8988T (cell line): Measurements from ENCODE around the gene RASL11B.
"Not testable (repeated sequence)": the region's sequence is repeated elsewhere in the genome, so short reads cannot be mapped to it uniquely, and the experiment has no call there.

ENCODE experiments used
- DNase-seq: peaks from one replicate; pipeline ENCODE4 v3.0.0; 2011

RASL11B gene, protein sequence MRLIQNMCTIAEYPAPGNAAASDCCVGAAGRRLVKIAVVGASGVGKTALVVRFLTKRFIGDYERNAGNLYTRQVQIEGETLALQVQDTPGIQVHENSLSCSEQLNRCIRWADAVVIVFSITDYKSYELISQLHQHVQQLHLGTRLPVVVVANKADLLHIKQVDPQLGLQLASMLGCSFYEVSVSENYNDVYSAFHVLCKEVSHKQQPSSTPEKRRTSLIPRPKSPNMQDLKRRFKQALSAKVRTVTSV

DNA sequence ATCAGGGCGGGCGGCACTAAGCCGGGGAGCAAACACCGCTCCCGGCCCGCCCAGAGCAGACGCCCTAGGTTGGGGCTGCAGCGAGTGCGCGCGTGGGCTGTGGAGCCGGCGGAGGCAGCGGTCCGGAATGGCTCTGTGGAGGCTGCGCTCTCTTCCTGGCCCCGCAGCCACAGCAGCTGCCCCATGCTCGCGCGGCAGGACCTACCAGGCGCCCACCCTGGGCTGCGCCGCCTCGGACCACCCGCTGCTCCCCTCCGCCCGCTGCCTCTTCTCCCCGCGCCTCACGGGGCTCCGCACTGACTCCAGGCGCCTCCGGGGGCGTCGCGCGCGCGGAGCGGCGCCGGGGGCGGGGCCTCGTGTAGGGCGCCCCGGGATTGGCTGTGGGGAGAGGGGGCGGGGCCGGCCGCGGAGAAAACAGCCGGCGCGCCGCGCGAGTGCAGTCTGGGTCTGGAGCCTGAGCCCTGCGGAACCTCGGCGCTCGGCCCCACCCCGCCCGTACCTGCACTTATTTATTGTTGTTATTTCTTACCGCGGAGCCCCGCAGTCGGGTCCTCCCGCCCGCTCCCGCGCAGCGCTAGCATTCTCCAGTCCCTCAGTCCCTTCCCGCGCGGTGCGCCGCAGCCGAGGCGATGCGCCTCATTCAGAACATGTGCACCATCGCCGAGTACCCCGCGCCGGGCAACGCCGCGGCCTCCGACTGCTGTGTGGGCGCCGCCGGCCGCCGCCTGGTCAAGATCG lies at the start of gene RASL11B:
Gene RASL11B (plus strand): TSS at position 439 of the 738 bp plus-strand sequence. CDS start 191 bp downstream, at position 630.
- DNase-seq = peak; percentile 95

- no peak for DNase-seq
Observed at GRCh38 chr4:52813546-52813945, 48.6 kb upstream of the RASL11B start.

DNA sequence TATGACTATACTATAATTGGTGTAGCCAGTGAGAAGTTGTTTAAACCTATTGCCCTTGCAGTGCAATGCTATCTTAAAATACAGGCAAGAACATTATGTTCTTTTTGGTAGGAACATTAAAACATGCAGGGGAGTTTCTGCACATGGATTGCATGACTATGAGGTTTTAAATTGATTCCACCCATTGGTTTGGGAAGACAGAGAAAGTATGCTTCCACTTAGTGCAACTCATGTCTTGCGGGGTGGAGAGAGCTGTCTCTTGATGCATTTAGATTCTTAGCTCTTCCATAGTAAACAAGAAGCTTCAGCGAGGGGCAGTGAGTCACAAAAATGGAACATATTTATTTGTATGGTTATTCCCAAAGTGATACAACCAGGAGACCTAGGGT lies 39.5 kb upstream of the RASL11B start:
- DNase-seq = no peak

- DNase-seq = no peak
Observed at GRCh38 chr4:52822972-52823701, 39.0 kb upstream of the RASL11B start.

GRCh38 chr4:52823702-52824092 lies 38.4 kb upstream of the RASL11B start:
- DNase-seq = no peak

DNA sequence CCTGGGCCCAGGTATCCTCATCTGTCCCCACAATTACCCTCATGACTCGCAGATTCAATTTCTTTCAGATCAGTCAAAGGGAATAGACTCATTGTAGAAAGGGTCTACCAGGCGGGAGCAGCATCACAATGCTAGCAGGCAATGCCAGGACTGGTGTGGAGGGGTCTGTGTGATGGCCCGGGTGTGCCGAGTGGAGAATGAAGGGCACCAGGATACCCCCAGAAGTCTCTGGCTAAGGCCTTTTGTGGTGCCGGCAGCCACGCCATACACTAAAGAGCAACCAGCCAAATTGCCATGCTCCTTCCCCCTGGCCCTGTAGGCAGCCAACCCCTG lies 37.9 kb upstream of the RASL11B start:
- no peak for DNase-seq

DNA sequence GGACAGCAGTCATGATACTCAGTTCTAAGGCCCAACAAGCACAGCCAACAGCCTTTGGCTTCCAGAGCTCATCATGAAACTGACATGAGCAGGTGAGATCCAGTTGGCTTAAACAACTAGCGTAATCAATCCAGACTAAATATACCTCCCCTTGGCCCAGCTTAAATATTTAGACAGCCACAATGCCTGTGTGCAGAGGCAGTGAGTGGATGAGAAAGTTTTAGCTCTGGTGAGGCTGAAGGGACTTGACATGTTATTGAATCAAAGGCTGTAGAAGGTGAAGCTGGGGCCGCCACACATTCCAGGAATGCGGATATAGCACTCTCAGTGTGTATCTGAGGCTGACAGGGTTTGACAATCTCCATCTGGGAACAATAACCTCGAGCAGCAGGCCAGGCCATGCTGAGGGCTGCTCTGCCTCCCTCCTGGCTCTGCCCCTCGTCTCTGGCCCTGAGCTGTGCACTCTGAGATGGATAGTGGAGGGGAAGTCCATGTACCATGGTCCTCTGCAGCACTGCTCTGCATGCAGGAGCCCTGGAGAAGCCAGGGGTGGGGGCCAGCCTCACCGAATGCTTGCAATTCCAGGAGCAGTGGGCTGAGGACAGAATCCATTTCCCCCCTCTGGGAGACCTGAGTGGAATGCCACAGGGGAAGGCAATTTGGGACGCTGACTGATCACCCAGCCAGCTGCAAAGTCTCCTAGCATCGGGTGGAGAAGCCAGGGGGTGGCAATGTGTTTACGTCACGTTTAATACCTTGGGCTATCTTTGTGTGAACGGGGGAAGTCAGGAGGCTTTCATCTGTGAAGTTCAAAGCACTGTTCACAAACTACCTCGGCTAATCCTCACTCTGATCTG lies 37.3 kb upstream of the RASL11B start:
- DNase-seq = no peak

GRCh38 chr4:52825460-52826090 lies 36.5 kb upstream of the RASL11B start:
- no peak for DNase-seq

DNA sequence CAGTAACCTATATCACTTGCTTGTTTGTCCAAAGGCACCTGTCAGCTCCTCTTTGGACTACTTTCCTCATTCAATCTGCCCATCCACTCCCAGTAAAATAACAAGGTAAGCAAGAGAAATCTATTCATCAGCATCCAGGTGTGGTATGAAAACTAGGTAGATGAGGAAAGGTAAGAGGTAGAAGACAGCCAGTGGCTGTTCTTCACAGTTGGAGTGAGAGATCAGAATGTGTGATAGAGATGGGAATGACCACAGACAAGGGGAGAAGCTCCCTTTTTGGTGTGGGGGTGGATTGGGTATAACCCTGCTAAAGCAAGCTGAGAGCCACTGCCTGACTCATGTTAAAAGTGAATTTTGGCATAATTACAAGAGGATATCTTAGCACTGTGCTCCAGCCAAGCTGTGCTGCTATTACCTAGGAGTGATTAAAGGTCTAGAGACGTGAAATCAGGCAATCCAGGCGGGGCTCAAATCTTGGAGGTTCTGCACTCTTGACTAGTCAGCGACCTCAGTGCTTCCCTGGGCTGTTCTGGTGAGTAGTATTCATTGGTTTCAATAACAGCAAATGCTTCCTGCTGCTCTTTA lies 28.1 kb upstream of the RASL11B start:
- no peak for DNase-seq

DNA sequence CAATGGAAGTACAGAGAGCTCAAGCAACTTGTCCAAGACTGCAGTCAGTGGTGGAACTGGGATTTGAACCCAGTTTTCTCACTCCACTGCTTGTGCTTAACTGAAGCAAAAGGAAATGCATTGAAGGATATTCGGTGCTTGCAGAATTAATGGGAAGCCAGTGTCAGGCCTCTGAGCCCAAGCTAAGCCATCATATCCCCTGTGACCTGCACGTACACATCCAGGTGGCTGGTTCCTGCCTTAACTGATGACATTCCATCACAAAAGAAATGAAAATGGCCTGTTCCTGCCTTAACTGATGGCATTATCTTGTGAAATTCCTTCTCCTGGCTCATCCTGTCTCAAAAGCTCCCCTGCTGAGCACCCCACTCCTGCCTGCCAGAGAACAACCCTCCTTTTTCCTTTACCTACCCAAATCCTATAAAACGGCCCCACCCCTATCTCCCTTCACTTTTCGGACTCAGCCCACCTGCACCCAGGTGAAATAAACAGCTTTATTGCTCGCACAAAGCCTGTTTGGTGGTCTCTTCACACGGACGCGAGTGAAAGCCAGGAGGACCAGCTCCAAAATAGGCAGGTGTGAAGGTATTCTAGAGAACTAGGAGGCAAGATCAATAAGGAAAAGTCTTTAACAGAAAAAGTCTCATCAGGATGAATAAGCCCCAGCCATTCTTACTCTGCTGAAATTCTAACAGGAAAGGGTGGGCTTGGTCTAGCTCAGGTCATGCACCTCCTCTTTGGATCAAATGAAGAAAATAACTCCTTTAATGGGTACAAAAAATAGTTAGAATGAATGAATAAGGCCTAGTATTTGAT lies 27.3 kb upstream of the RASL11B start:
- DNase-seq = not testable (repeated sequence)

DNA sequence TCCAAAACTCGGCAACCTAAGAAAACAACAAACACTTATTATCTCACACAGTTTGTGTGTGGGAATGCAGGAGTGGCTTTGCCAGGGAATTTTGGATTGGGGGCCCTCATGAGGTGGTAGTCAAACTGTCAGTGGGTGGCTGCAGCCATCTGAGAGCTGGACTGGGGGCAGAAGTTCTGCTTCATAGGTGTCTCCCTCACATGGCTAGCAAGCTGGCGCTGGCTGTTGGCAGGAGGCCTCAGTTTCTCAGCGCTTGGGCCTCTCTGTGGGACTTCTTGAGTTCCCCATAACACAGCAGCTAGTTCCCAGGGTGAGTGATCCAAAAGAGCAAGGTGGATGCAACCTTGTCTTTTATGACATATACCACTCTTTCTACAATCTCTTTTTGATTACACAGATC lies 26.0 kb upstream of the RASL11B start:
- DNase-seq = no peak

GRCh38 chr4:52836678-52837077 lies 25.4 kb upstream of the RASL11B start:
- DNase-seq = no peak

DNA sequence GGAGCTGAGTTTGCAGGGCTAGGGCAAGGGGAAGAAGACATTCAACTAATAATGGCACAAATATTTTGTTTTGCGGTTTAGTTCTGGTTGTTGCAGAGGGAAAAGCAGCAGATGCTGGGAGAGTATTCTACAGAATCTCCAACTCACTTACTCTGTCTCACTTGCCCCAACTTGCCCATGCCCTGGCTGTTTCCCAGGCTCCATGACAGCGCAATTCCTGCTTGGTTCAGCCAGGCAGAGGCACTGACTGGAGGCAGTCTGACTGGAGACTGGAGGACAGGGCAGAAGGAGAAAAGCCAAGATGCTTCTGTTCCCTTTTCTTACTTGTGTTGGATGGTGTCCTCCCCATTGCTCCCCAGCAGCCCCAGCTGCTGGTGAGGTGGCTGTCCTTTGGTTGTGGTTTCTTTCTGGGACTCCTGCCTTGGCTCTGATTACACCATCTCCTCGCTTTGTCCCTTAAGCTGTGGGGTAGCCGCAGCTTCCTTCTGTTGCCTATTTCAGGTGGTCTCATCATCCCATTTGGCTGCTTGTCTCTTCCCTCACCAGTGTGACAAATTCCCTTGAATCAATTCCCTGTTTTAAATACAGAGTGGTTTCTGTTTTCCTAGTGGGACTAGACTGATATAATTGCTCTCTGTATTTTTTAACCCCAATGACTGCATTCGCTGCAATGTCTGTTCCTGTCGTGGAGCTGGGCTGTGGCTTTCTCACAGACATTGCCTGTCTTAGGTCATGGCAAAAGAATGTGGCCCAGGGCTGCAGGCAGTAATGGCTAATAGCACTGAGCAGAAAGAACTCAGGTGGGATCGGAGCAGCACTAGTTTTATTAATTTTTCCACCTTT lies 24.2 kb upstream of the RASL11B start:
- DNase-seq = peak; percentile 35

DNA sequence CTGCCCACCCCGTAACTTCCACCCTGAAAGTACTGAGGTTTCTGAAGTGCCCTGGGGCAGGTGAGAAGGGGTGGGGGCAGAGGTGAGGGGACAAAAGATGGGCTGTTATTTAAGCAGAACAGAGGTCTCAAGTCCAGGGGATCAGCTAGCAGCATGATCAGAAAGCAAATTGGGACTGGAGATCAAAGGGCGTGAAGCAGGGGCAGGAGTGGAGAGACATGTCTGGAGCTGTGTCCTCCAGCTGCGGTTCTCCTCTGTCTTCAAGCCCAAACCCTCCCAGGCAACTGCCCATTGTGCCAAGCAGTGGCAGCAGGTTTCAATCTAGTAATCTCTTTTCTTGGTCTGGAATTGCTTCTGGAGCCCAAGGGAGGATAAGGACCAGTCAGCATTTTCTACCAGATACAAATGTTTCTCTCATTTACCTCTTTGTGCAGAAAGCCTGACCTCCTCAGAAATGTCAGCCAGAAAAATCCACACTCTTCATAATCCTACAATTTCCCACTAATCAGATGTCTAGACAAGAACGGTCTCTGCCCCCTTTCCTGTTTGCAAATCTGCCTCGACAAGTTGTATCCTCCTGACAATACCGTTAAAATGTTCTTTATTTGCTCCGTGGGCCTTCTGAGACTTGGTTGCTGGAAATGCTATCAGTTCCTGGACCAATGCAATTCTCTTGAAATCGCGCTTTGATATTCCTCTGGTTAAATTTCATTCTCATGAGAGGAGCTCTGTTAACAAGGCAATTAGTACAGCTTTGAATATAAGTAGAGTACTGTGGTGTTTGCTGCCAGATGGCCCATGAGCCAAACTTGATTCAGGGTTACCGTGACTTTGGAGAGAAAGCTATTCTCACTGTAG lies 23.2 kb upstream of the RASL11B start:
- no peak for DNase-seq

- DNase-seq = no peak
Observed at GRCh38 chr4:52840531-52841370, 21.4 kb upstream of the RASL11B start.

GRCh38 chr4:52841682-52842456 lies 20.2 kb upstream of the RASL11B start:
- DNase-seq = no peak

DNA sequence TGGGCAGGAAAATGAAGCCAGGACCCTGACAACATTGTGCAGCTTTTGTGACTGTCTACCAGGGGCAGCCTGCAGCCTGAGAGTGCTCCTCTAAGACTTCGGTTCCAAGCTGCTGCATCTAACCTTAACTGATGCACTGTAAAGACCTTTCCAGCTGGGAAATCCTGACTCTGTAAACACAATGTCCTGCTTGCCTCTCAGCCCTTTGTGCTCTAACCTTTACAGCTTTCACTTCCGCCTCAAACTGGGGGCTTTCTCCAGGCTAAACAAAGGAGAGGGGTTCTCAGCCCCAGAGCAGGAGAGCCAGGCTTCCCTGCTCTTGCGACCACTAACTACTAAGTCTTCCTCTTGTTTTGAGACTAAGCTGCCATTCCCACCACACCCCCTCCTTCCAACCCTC lies 19.3 kb upstream of the RASL11B start:
- no peak for DNase-seq

- no peak for DNase-seq
Observed at GRCh38 chr4:52843351-52843750, 18.8 kb upstream of the RASL11B start.
